Heart right ventricle (tissue), 16 donors: Measurements from ENCODE around the gene C11orf52. TPM values are rescaled to one million over a fixed set of nuclear protein-coding genes. Genes with fewer than 3 reads are reported as not detected.

Source experiments
- ATAC-seq, 8 donors: fragments of 200-7000 bp; cut with Tn5 transposase; one replicate each; pipeline ENCODE4 v1.9.1; 2020; ENCODE audit warnings: mild to moderate bottlenecking in 8 of 8, moderate library complexity in 8 of 8, moderate number of reproducible peaks in 1 of 8
- DNase-seq, 2 donors: peaks; one replicate each; pipeline ENCODE4 v3.0.0-alpha.2; 2020
- H3K27ac ChIP-seq, 10 donors: fragments of 200-600 bp; sonication (generic) in 2 of 10; one replicate each; pipeline versions ENCODE4 v1.5.0 to v1.8.0; 2020 to 2022; ENCODE audit warnings: mild to moderate bottlenecking in 3 of 10
- H3K27me3 ChIP-seq, 7 donors: fragments of 200-600 bp; one replicate each; pipeline ENCODE4 v1.8.0; 2021 to 2022; ENCODE audit warnings: mild to moderate bottlenecking in 2 of 7
- H3K36me3 ChIP-seq, 9 donors: fragments of 200-600 bp; sonication (generic) in 1 of 9; one replicate each; pipeline versions ENCODE4 v1.5.0 to v1.8.0; 2020 to 2022; ENCODE audit warnings: mild to moderate bottlenecking in 2 of 9
- H3K4me1 ChIP-seq, 9 donors: fragments of 200-600 bp; sonication (generic) in 1 of 9; one replicate each; pipeline versions ENCODE4 v1.5.0 to v1.8.0; 2020 to 2022; ENCODE audit warnings: mild to moderate bottlenecking in 4 of 9
- H3K4me3 ChIP-seq, 10 donors: fragments of 200-600 bp; sonication (generic) in 2 of 10; one replicate each; pipeline versions ENCODE4 v1.5.0 to v1.8.0; 2020 to 2022; ENCODE audit warnings: mild to moderate bottlenecking in 7 of 10, moderate library complexity in 2 of 10
- H3K9me3 ChIP-seq, 11 donors: fragments of 200-600 bp in 10 of 11; sonication (generic) in 2 of 11; one replicate each; pipeline versions ENCODE4 v1.5.0 to v1.8.0; 2013 to 2022; ENCODE audit warnings: mild to moderate bottlenecking in 2 of 11, control low read depth in 1 of 11, moderate library complexity in 1 of 11
- WGBS, 2 donors: extraction: QIAGEN DNeasy Blood & Tissue Kit; methylation state at CpG; one replicate each; pipeline ENCODE4 v1.1.7; 2013; ENCODE audit warnings: inconsistent platforms in 1 of 2; 5-methylcytosine and 5-hydroxymethylcytosine counted together
- intact Hi-C, 10 donors: fragments of 100-400 bp; cut with DNase I; formaldehyde crosslinking; loops; one replicate each; pipeline versions ENCODE4 v1.11.1 to v1.14.2; 2022
- long read RNA-seq, 3 donors: library from polyadenylated mRNA; unstranded; transcript quantifications; one replicate each; pipeline ENCODE4 v2.0.0, GENCODE V29; 2020 to 2021
- polyA plus RNA-seq, 2 donors: library from polyadenylated mRNA; stranded (reverse); fragments of 200-250 nt; gene quantifications; one replicate each; pipeline ENCODE4 v1.2.3, GENCODE V29; 2013
- total RNA-seq, 10 donors: library from RNA; stranded (reverse); fragmentation: NEBNext Ultra II Directional in 3 of 10; extraction: Animal tissue kit (Norgen Biotek cat#: 25700) in 3 of 10; gene quantifications; one replicate each; pipeline versions ENCODE4 v1.2.1 to v1.2.4, GENCODE V29; 2021 to 2023
- TF ChIP-seq, protein P1 (sequence below), 9 donors: fragments of 200-600 bp; sonication (generic) in 2 of 9; IDR thresholded peaks; one replicate each; pipeline versions ENCODE4 v1.5.0 to v1.8.0; 2021 to 2022; ENCODE audit warnings: antibody characterized with exemption in 9 of 9, mild to moderate bottlenecking in 5 of 9, moderate library complexity in 1 of 9
- donor health status: Arrhythmogenic right ventricular cardiomyopathy.
- donor health status: ischemic (EF 13 %, LVEDD 7.1; RV severe dilation, severe dysfunction).
- donor health status: healthy with polysubstance abuse.
- donor health status: DM: no; HTN: yes; CAD: no.
- donor health status: DM: no; HTN: no; CAD: no.
- donor health status: ischemic (EF 25% LVEDD 6.9; RV normal size, moderate dysfunction).
- donor health status: ischemic (EF 25% LVEDD 5.7; RV mildly dilated, moderate dysfunction).
- donor health status: healthy.
- donor health status: DM: yes; HTN: yes; CAD: no.
- donor health status: Ischemic cardiomyopathy.
- donor health status: ischemic (EF 35%, LVEDD 5.7; RV mildly dilated, moderate dysfunction).
- donor health status: nonischemic (EF 11% LVEDD 7.7; RV severe dilation, severe dysfunction).
- donor health status: DM: yes; HTN: yes; CAD: no.
- donor health status: PGD.
- donor health status: ischemic (EF 29% LVEDD 5.4; RV normal size, mild dysfunction).
- donor health status: nonischemic (EF 23%, LVEDD 6.1; RV moderate dilation, normal function).

C11orf52 gene, protein sequence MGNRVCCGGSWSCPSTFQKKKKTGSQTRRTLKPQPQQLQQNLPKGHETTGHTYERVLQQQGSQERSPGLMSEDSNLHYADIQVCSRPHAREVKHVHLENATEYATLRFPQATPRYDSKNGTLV
- total RNA-seq (1 to 10 TPM in 8 of 10 donors, under 1 TPM in 2; 0.48 to 4.1 (median 1.6) TPM), polyA plus RNA-seq (1 to 10 TPM; 3.0 to 3.2 TPM)
- long read RNA-seq, donor 1, partial matches to known transcripts = 0 of 4 reads
- long read RNA-seq, donor 1, other reads (novel, unspliced or antisense) = 3 of 4 reads
- long read RNA-seq, donor 2, partial matches to known transcripts = 0 of 1 reads
- long read RNA-seq, donor 2, other reads (novel, unspliced or antisense) = 1 of 1 reads
- long read RNA-seq, donor 3, partial matches to known transcripts = 0 of 3 reads
- long read RNA-seq, donor 3, other reads (novel, unspliced or antisense) = 2 of 3 reads

DNA sequence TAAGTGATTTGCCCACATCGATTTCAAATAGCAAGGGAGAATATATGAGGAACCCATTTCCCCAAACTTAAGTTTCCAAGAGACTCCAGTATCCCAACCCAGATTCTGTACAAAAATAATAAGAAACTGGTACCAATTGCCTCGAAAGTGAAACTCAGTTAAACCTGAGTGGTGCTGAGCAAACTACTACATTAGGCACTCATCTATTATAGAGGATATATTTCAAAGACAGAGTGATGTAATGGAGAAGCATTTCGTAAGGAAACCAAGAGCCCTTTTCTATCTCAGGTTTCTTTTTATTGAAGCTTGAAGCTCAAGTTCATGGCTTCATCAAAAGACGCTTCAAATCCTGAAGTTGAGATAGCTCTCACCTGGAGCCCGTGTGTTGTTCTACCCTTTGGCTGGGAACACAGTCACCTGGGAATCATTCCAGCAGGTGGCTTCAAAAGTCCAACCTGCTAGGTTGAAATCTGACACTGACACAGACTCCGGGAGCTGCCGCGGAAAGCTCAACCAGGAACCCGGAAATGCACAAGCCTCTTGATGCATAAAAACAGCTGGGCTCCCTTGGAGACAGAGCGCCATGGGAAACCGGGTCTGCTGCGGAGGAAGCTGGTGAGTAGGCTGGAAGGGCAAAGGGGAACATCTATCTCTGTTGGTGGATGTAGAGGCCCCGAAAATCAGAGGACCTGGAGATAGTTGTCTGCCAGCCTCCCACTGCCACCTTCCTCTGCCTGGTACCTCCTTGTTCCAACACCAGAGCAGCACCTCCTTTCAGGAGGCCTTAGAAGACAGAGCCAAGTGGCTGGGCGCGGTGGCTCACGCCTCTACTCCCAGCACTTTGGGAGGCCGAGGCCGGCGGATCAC is at the start of gene C11orf52:
C11orf52 (plus strand) TSS at position 524 of the 867 bp plus-strand sequence; CDS start at position 584, 60 bp downstream.
- 46 to 50% methylated on average over 19 of the region's 19 CpGs for WGBS, 2 donors
- peak within 1 kb of the TSS in 9 of 10 donors; percentile 15 to 78 (median 61) for H3K27ac ChIP-seq
- peak within 1 kb of the TSS in 5 of 10 donors; percentile 3 to 34 (median 8) for H3K4me3 ChIP-seq
- peaks cover 0 to 12% (median 0%) of the 10 kb centered on the region in 7 donors for H3K27me3 ChIP-seq
- TF ChIP-seq, protein P1, sequence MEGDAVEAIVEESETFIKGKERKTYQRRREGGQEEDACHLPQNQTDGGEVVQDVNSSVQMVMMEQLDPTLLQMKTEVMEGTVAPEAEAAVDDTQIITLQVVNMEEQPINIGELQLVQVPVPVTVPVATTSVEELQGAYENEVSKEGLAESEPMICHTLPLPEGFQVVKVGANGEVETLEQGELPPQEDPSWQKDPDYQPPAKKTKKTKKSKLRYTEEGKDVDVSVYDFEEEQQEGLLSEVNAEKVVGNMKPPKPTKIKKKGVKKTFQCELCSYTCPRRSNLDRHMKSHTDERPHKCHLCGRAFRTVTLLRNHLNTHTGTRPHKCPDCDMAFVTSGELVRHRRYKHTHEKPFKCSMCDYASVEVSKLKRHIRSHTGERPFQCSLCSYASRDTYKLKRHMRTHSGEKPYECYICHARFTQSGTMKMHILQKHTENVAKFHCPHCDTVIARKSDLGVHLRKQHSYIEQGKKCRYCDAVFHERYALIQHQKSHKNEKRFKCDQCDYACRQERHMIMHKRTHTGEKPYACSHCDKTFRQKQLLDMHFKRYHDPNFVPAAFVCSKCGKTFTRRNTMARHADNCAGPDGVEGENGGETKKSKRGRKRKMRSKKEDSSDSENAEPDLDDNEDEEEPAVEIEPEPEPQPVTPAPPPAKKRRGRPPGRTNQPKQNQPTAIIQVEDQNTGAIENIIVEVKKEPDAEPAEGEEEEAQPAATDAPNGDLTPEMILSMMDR (IDR thresholded peaks at IDR 0.05) = no peak
- intact Hi-C loops = no loop called here
- peak in 3 of 8 donors; percentile 2 to 69 (median 23) for ATAC-seq
- H3K4me1 ChIP-seq = peaks cover 0 to 44% (median 28%) of the 10 kb centered on the region in 9 donors
- DNase-seq = peak in 1 of 2 donors; percentile 46
- H3K36me3 ChIP-seq = peaks cover 0 to 5% (median 0%) of the 10 kb centered on the region in 9 donors
- H3K9me3 ChIP-seq = no peaks in the 10 kb centered on the region

DNA sequence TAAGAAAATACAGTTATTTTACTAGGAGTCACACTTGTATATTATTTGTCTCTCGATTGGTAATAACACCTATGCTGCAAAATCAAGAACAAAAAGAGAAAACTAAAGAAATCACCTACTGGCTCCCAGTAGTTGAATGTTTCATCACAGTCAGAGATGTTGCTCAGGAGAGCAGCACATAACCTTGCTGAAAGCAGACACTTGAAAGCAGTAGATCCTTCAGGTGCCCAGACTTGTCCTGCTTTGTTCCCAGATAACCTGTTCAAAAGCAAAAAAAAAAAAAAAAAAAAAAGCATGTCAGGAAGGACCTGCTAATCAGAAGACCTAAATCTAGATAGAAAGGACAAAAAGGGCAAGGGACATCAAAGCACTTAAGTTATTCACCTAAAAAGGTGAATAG is 48.6 kb upstream of the C11orf52 start:
- Histone ChIP-seq H3K4me1 (peaks cover 0 to 26% (median 19%) of the 10 kb centered on the region in 9 donors), H3K36me3 (peaks cover 0 to 52% (median 34%) of the 10 kb centered on the region in 9 donors), H3K27ac (peak overlapping the region in 3 of 10 donors; percentile 94 to 95 (median 94)), H3K27me3 (no peaks in the 10 kb centered on the region), H3K9me3 (no peaks in the 10 kb centered on the region), H3K4me3 (peak overlapping the region in 8 of 10 donors; percentile 85 to 98 (median 91))
- intact Hi-C loops = loop anchor here in 5 of 10 donors (10.0 kb wide), 3 partner anchors 55 to 215 kb away; partner anchors contain the start of genes SDHD (in 2 of the 5) and TIMM8B (in 2 of the 5)
- DNase-seq (no peak), ATAC-seq (no peak)
- WGBS, 2 donors = 98 to 100% methylated on average over 1 of the region's 1 CpG
- TF ChIP-seq, protein P1 (IDR thresholded peaks at IDR 0.05) = no peak

DNA sequence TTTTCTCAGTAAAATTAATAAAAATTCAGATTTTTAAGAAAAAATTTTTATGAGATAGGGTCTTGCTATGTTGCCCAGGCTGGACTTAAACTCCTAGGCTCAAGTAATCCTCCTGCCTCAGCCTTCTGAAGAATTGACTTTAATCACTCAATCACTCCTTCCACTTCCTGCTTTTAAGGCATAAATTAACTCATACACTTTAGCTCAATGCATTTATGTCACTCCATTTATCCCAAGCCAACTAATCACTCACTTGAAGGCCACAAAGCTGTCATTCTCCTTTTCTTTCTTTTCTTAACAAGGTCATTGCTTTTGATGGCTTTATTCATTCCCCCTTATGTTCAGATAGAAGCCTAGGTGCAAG is 48.2 kb upstream of the C11orf52 start:
- TF ChIP-seq, protein P1 (IDR thresholded peaks at IDR 0.05) = no peak
- ATAC-seq = no peak
- Histone ChIP-seq H3K9me3 (no peaks in the 10 kb centered on the region), H3K4me3 (peak overlapping the region; percentile 85 to 99 (median 92)), H3K36me3 (peaks cover 0 to 52% (median 30%) of the 10 kb centered on the region in 9 donors), H3K27me3 (no peaks in the 10 kb centered on the region), H3K27ac (peak overlapping the region in 8 of 10 donors; percentile 92 to 97 (median 94)), H3K4me1 (peaks cover 0 to 26% (median 19%) of the 10 kb centered on the region in 9 donors)
- intact Hi-C loops = loop anchor here in 5 of 10 donors (10.0 kb wide), 3 partner anchors 54 to 214 kb away; partner anchors contain the start of genes SDHD (in 2 of the 5) and TIMM8B (in 2 of the 5)
- no peak for DNase-seq
